RWPE2 (cell line): ENCODE measurements around the gene SLC35E2B.

Experiments used
- ATAC-seq: fragments of 200-7000 bp; cut with Tn5 transposase; 3 replicates; pipeline ENCODE4 v1.9.1; 2021; ENCODE audit warnings: low read depth
- DNase-seq: peaks from one replicate; pipeline ENCODE4 v3.0.0-alpha.2; 2020; ENCODE audit warnings: low spot score
- H3K27ac ChIP-seq: fragments of 450-650 bp; 2 replicates; pipeline ENCODE4 v1.5.1; 2017; ENCODE audit warnings: mild to moderate bottlenecking; ENCODE audit not compliant: poor library complexity, severe bottlenecking
- H3K27me3 ChIP-seq: fragments of 250-450 bp; sonication (Bioruptor Pico); 2 replicates; pipeline ENCODE4 v1.5.1; 2021; ENCODE audit warnings: mild to moderate bottlenecking, moderate library complexity; ENCODE audit not compliant: insufficient read depth, poor library complexity, severe bottlenecking
- H3K36me3 ChIP-seq: fragments of 250-450 bp; sonication (Bioruptor Pico); 2 replicates; pipeline ENCODE4 v1.5.1; 2020; ENCODE audit warnings: low read depth, mild to moderate bottlenecking, moderate library complexity
- H3K4me1 ChIP-seq: fragments of 250-450 bp; sonication (Bioruptor Pico); 2 replicates; pipeline ENCODE4 v1.5.1; 2021; ENCODE audit warnings: mild to moderate bottlenecking, moderate library complexity; ENCODE audit not compliant: insufficient read depth, poor library complexity, severe bottlenecking
- H3K4me3 ChIP-seq: fragments of 250-450 bp; sonication (Bioruptor Pico); 2 replicates; pipeline ENCODE4 v1.5.1; 2021; ENCODE audit warnings: mild to moderate bottlenecking, moderate library complexity; ENCODE audit not compliant: severe bottlenecking
- H3K9me3 ChIP-seq: fragments of 250-450 bp; sonication (Bioruptor Pico); 2 replicates; pipeline ENCODE4 v1.5.1; 2021; ENCODE audit warnings: mild to moderate bottlenecking, moderate library complexity; ENCODE audit not compliant: severe bottlenecking
- TF ChIP-seq, protein P1 (sequence below): fragments of 450-650 bp; IDR thresholded peaks from one replicate; pipeline ENCODE4 v1.5.1; 2017; ENCODE audit warnings: mild to moderate bottlenecking, moderate library complexity; ENCODE audit not compliant: poor library complexity, severe bottlenecking

Gene SLC35E2B

DNA sequence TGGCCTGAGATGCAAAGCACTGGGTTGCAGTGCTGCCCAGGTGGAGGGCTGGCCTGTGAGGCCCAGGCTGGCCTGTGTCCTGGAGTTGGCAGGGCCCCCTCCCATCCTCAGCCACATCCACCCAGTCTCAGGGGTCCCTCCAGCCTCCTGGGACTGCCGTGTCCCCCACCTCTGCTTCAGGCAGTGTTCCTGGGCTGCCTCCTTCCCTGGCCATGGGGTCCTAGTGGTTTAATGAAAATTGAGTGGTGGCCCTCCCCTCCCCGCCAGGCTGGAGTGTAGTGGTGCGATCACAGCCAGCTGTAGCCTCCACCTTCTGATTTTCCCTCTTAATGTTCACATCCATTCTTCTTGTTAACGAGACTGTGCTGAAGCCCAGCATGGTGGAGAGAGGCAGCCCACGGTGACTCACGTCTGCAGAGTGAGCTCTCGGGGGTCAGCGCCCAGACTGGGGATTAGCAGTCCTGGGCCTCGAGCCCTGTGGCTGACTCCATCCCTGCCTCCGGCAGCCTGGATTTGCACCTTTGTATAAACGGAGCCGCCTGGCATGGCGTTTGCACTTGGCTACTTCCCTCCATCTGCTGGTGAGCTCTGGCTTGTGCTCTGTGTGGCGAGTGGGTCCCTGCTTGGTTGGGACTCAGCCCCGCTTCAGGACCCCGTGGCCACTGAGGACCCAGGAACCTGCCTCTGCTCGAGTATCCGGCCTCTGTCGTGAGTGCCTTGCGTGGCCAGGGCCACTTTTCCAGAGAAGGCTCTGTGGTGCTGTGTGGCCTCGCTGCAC lies 70.4 kb downstream of the SLC35E2B start:
- Histone ChIP-seq H3K4me1 (no peaks in the 10 kb centered on the region), H3K27ac (no peak overlapping the region), H3K36me3 (no peaks in the 10 kb centered on the region), H3K9me3 (no peaks in the 10 kb centered on the region), H3K27me3 (no peaks in the 10 kb centered on the region), H3K4me3 (no peak overlapping the region)
- no peak for ATAC-seq
- TF ChIP-seq, protein P1, sequence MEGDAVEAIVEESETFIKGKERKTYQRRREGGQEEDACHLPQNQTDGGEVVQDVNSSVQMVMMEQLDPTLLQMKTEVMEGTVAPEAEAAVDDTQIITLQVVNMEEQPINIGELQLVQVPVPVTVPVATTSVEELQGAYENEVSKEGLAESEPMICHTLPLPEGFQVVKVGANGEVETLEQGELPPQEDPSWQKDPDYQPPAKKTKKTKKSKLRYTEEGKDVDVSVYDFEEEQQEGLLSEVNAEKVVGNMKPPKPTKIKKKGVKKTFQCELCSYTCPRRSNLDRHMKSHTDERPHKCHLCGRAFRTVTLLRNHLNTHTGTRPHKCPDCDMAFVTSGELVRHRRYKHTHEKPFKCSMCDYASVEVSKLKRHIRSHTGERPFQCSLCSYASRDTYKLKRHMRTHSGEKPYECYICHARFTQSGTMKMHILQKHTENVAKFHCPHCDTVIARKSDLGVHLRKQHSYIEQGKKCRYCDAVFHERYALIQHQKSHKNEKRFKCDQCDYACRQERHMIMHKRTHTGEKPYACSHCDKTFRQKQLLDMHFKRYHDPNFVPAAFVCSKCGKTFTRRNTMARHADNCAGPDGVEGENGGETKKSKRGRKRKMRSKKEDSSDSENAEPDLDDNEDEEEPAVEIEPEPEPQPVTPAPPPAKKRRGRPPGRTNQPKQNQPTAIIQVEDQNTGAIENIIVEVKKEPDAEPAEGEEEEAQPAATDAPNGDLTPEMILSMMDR, result no peak
- no peak for DNase-seq

GRCh38 chr1:1621173-1622009 lies 71.2 kb downstream of the SLC35E2B start:
- H3K9me3 ChIP-seq, result no peaks in the 10 kb centered on the region
- H3K4me1 ChIP-seq, result no peaks in the 10 kb centered on the region
- ATAC-seq (no peak), DNase-seq (no peak)
- H3K27me3 ChIP-seq, result no peaks in the 10 kb centered on the region
- no peak overlapping the region for H3K27ac ChIP-seq
- no peaks in the 10 kb centered on the region for H3K36me3 ChIP-seq
- TF ChIP-seq, protein P1, result no peak
- H3K4me3 ChIP-seq, result no peak overlapping the region

DNA sequence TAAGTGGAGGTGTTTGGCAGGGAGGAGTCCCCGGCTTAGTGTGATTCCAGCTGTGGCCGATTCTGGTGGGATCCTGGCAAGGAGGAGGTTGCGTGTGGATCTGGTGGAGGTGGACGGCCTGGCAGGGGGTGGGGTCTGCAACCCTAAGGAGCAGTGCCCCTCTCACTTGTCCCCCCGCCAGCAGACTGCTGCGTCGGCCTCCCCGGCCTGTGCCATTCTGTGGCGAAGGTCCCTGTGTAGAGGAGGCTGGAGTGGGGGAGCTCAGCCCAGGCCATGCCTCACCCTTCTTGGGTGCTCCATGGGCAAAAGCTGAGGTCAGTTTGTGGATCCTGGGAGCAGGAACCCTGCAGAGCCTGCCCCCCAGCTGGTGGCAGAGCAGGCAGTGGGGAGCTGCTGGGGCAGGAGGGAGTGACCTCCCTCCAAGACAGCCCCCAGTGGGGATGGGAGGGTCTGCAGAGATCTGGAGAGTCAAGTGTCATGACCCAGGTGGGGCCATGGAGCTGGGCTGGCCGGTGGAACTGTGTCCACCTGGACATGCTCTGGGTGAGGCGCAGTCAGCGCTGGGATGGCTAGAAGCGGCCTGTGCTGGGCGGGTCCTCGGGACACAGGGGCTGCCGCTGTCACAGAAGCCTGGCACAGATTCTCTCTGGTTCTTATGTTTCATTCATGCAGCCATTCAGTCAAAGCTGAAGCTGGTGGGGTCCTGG lies 72.0 kb downstream of the SLC35E2B start:
- ATAC-seq, result no peak

DNA sequence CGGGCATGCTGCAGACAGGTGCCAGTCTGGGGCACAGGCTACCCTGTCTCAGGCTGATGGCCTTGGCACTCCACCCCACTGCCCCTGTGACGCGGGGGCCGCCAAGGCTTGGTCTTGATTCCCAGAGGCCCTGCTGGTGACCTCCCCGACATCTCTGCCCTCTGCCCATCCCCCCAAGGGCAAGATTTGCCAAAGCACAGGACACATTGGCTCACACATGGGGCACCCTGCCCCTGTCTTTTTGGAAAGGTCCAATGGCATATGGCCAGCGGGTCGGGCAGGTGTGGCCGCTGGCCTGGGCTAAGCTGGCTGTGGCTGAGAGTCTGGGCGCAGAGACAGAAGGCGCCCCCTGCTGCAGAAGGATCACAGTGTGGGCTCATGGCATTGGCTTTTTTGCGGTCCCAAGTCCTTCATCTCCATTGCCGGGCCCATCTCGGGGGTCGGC lies 72.7 kb downstream of the SLC35E2B start:
- H3K4me3 ChIP-seq, result no peak overlapping the region
- H3K27me3 ChIP-seq, result no peaks in the 10 kb centered on the region
- DNase-seq, result no peak
- no peaks in the 10 kb centered on the region for H3K9me3 ChIP-seq
- no peaks in the 10 kb centered on the region for H3K36me3 ChIP-seq
- no peaks in the 10 kb centered on the region for H3K4me1 ChIP-seq
- H3K27ac ChIP-seq, result no peak overlapping the region
- TF ChIP-seq, protein P1, result no peak
- no peak for ATAC-seq

More for the DNA sequence above, 72.0 kb downstream of the SLC35E2B start:
- TF ChIP-seq, protein P1, result no peak
- Histone ChIP-seq H3K27ac (no peak overlapping the region), H3K4me1 (no peaks in the 10 kb centered on the region), H3K4me3 (no peak overlapping the region), H3K27me3 (no peaks in the 10 kb centered on the region), H3K36me3 (no peaks in the 10 kb centered on the region), H3K9me3 (no peaks in the 10 kb centered on the region)
- no peak for DNase-seq
